HepG2 (cell line): ENCODE data around the gene KTI12. TPM values are rescaled to one million over a fixed set of nuclear protein-coding genes. Genes with fewer than 3 reads are reported as not detected.

Experiments
- GATAD2A ChIP-seq: IDR thresholded peaks from 2 replicates; pipeline ENCODE4 v1.6.1; 2016
- HNF4G ChIP-seq, 2 experiments: sonication (generic) in 1 of 2; formaldehyde crosslinking in 1 of 2; IDR thresholded peaks; 2 replicates each; pipeline versions ENCODE4 v1.4.0 to v1.6.1; 2011 to 2020; ENCODE audit warnings: borderline replicate concordance in 2 of 2, low read depth in 2 of 2, mild to moderate bottlenecking in 2 of 2, low read length in 1 of 2, missing genetic modification reagents in 1 of 2, moderate library complexity in 1 of 2
- MATR3 ChIP-seq: sonication (generic); formaldehyde crosslinking; IDR thresholded peaks from 2 replicates; pipeline ENCODE4 v1.4.0; 2020; ENCODE audit warnings: missing genetic modification reagents
- NR0B2 ChIP-seq: sonication (generic); formaldehyde crosslinking; IDR thresholded peaks from 2 replicates; pipeline ENCODE4 v1.4.0; 2020; ENCODE audit warnings: mild to moderate bottlenecking, missing genetic modification reagents
- SCMH1 ChIP-seq: sonication (generic); formaldehyde crosslinking; IDR thresholded peaks from 2 replicates; pipeline ENCODE4 v1.9.0; 2021; ENCODE audit warnings: missing genetic modification reagents, mild to moderate bottlenecking, borderline replicate concordance
- SKIL ChIP-seq: sonication (generic); formaldehyde crosslinking; IDR thresholded peaks from 2 replicates; pipeline ENCODE4 v1.8.0; 2022; ENCODE audit warnings: missing genetic modification reagents, mild to moderate bottlenecking, moderate library complexity, borderline replicate concordance
- SPEN ChIP-seq: sonication (generic); formaldehyde crosslinking; IDR thresholded peaks from 2 replicates; pipeline ENCODE4 v1.5.1; 2020; ENCODE audit warnings: low read depth, mild to moderate bottlenecking, missing genetic modification reagents
- ZBTB10 ChIP-seq: sonication (generic); formaldehyde crosslinking; IDR thresholded peaks from 2 replicates; pipeline ENCODE4 v1.4.0; 2020; ENCODE audit warnings: missing genetic modification reagents, borderline replicate concordance
- ZBTB25 ChIP-seq: IDR thresholded peaks from 2 replicates; pipeline ENCODE4 v1.6.1; 2018; ENCODE audit warnings: missing genetic modification reagents
- ZBTB46 ChIP-seq: sonication (generic); formaldehyde crosslinking; IDR thresholded peaks from 2 replicates; pipeline ENCODE4 v1.4.0; 2020; ENCODE audit warnings: mild to moderate bottlenecking, missing genetic modification reagents, borderline replicate concordance
- ZGPAT ChIP-seq: IDR thresholded peaks from 2 replicates; pipeline ENCODE4 v1.6.1; 2016; ENCODE audit warnings: mild to moderate bottlenecking
- ZNF136 ChIP-seq: sonication (generic); formaldehyde crosslinking; IDR thresholded peaks from 2 replicates; pipeline ENCODE4 v1.8.1; 2022; ENCODE audit warnings: low read depth, mild to moderate bottlenecking, moderate library complexity, missing genetic modification reagents
- ZNF160 ChIP-seq: sonication (generic); formaldehyde crosslinking; IDR thresholded peaks from 2 replicates; pipeline ENCODE4 v1.8.0; 2022; ENCODE audit warnings: mild to moderate bottlenecking, inconsistent platforms, missing genetic modification reagents
- ZNF605 ChIP-seq: sonication (generic); formaldehyde crosslinking; IDR thresholded peaks from 2 replicates; pipeline ENCODE4 v1.8.0; 2022; ENCODE audit warnings: mild to moderate bottlenecking, missing genetic modification reagents
- ZNF713 ChIP-seq: sonication (generic); formaldehyde crosslinking; IDR thresholded peaks from 2 replicates; pipeline ENCODE4 v1.4.0; 2020; ENCODE audit warnings: mild to moderate bottlenecking, missing genetic modification reagents
- ZNF720 ChIP-seq: sonication (generic); formaldehyde crosslinking; IDR thresholded peaks from 2 replicates; pipeline ENCODE4 v1.4.0; 2020; ENCODE audit warnings: missing genetic modification reagents
- ZNF772 ChIP-seq: sonication (generic); formaldehyde crosslinking; IDR thresholded peaks from 2 replicates; pipeline ENCODE4 v1.5.0; 2020; ENCODE audit warnings: mild to moderate bottlenecking, missing genetic modification reagents
- polyA plus RNA-seq, 8 experiments: library from polyadenylated mRNA; depleted of rRNA in 3 of 8; stranded (reverse) in 7 of 8; unstranded in 1 of 8; fragments of >200 nt; fragmentation: Illumina TruSeq in 4 of 8; extraction: Trizol in 4 of 8; gene quantifications; 2 replicates each; pipeline versions ENCODE4 v1.2.1 to v1.2.3, GENCODE V29; 2011 to 2016; ENCODE audit warnings: low read depth in 4 of 8, missing spikeins in 1 of 8, mixed read lengths in 1 of 8; ENCODE audit not compliant: insufficient read depth in 1 of 8
- total RNA-seq, 5 experiments: library from RNA; depleted of rRNA; stranded (reverse); fragments of >200 nt; fragmentation: Illumina TruSeq; extraction: Trizol; gene quantifications; 2 replicates each; pipeline ENCODE4 v1.2.3, GENCODE V29; 2016; ENCODE audit warnings: low read depth in 1 of 5

KTI12 gene
- total and polyA plus RNA-seq, 2 of the 13 experiments (the other 11 are each of a cell fraction or from before 2014, with no cell fraction given) = 7.4 to 10.2 TPM

GRCh38 chr1:52056163-52056936 is 22.7 kb upstream of the KTI12 start, which contains the start of gene BTF3L4 (continued):
- TF ChIP-seq ZNF713 = peak; percentile 85; the same call in 1 of the 2 replicates
- TF ChIP-seq ZBTB25 (CRISPR knock-in tag) = no peak; the same call in 1 of the 2 replicates
- peak; percentile 38; the same call in 1 of the 2 replicates for TF ChIP-seq SKIL (CRISPR knock-in tag)
- TF ChIP-seq MATR3 (CRISPR knock-in tag) = no peak
- no peak; the same call in 1 of the 2 replicates for TF ChIP-seq ZNF160
- TF ChIP-seq SPEN (CRISPR knock-in tag) = no peak; the same call in 1 of the 2 replicates
- TF ChIP-seq ZNF605 (CRISPR knock-in tag) = peak; percentile 68
- TF ChIP-seq ZBTB10 (CRISPR knock-in tag) = no peak
- no peak; the same call in 1 of the 2 replicates for TF ChIP-seq GATAD2A (CRISPR knock-in tag)
- no peak for TF ChIP-seq HNF4G (IDR thresholded peaks at IDR 0.05; ENCODE audit: borderline replicate concordance, low read depth, low read length)
- TF ChIP-seq HNF4G (CRISPR knock-in tag; IDR thresholded peaks at IDR 0.05; ENCODE audit: borderline replicate concordance, low read depth) = 0 out of 2 replicates have a peak, but pooled peaks have one; percentile 45
- no peak for TF ChIP-seq SCMH1 (CRISPR knock-in tag)
- TF ChIP-seq ZNF720 (CRISPR knock-in tag) = no peak
- no peak for TF ChIP-seq ZBTB46 (CRISPR knock-in tag)
- TF ChIP-seq ZNF772 (CRISPR knock-in tag) = no peak; the same call in 1 of the 2 replicates
- TF ChIP-seq NR0B2 (CRISPR knock-in tag) = no peak
- peak; percentile 33; the same call in 1 of the 2 replicates for TF ChIP-seq ZGPAT (CRISPR knock-in tag)
- peak; percentile 32; the same call in 1 of the 2 replicates for TF ChIP-seq ZNF136
